Activated naive CD4-positive, alpha-beta T cell treated with anti-CD3 and anti-CD28 coated beads, Interleukin-2, amount 10 ng/mL, durations not matched to agents 5 hours and 36 hours (primary cell): ENCODE measurements around the gene L1TD1. TPM values are rescaled to one million over a fixed set of nuclear protein-coding genes. Genes with fewer than 3 reads are reported as not detected.

Experiments used
- total RNA-seq, 2 experiments: library from RNA; stranded (reverse); gene quantifications; one replicate each; pipeline ENCODE4 v1.2.3, GENCODE V29; 2021

Gene L1TD1, protein sequence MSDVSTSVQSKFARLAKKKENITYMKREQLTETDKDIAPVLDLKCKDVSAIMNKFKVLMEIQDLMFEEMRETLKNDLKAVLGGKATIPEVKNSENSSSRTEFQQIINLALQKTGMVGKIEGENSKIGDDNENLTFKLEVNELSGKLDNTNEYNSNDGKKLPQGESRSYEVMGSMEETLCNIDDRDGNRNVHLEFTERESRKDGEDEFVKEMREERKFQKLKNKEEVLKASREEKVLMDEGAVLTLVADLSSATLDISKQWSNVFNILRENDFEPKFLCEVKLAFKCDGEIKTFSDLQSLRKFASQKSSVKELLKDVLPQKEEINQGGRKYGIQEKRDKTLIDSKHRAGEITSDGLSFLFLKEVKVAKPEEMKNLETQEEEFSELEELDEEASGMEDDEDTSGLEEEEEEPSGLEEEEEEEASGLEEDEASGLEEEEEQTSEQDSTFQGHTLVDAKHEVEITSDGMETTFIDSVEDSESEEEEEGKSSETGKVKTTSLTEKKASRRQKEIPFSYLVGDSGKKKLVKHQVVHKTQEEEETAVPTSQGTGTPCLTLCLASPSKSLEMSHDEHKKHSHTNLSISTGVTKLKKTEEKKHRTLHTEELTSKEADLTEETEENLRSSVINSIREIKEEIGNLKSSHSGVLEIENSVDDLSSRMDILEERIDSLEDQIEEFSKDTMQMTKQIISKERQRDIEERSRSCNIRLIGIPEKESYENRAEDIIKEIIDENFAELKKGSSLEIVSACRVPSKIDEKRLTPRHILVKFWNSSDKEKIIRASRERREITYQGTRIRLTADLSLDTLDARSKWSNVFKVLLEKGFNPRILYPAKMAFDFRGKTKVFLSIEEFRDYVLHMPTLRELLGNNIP
- total RNA-seq = not detected

GRCh38 chr1:62194651-62195544 is at the start of gene L1TD1:
Gene L1TD1, plus strand, starts transcription at chr1:62194849. Its CDS starts 11,780 bp downstream, at chr1:62206629.

Other genes starting within 250 kb of the L1TD1 start
- gene KANK4, start 124.6 kb downstream of the L1TD1 start, total RNA-seq = not detected
- 10 to 100 TPM; 65.7 to 67.3 TPM for gene USP1, start 242.2 kb downstream of the L1TD1 start, total RNA-seq